Cardiac fibroblast (primary cell): Measurements from ENCODE around the gene MOGAT2.

Experiments
- DNase-seq, 2 donors: peaks; one replicate each; pipeline versions ENCODE4 v3.0.0 to v3.0.0-alpha.2; 2010; ENCODE audit warnings: low read depth in 2 of 2
- H3K4me3 ChIP-seq, 2 donors: replicated peaks in 1 of 2; 1 replicate in 1 of 2; 2 replicates in 1 of 2; pipeline ENCODE4 v1.5.1; 2011; ENCODE audit warnings: low read depth in 2 of 2, low read length in 2 of 2, mild to moderate bottlenecking in 2 of 2, moderate library complexity in 1 of 2
- TF ChIP-seq, protein P1 (sequence below): IDR thresholded peaks from one replicate; pipeline ENCODE4 v1.5.1; 2011; ENCODE audit warnings: low read depth, mild to moderate bottlenecking, low read length, inconsistent platforms

The MOGAT2 gene

DNA sequence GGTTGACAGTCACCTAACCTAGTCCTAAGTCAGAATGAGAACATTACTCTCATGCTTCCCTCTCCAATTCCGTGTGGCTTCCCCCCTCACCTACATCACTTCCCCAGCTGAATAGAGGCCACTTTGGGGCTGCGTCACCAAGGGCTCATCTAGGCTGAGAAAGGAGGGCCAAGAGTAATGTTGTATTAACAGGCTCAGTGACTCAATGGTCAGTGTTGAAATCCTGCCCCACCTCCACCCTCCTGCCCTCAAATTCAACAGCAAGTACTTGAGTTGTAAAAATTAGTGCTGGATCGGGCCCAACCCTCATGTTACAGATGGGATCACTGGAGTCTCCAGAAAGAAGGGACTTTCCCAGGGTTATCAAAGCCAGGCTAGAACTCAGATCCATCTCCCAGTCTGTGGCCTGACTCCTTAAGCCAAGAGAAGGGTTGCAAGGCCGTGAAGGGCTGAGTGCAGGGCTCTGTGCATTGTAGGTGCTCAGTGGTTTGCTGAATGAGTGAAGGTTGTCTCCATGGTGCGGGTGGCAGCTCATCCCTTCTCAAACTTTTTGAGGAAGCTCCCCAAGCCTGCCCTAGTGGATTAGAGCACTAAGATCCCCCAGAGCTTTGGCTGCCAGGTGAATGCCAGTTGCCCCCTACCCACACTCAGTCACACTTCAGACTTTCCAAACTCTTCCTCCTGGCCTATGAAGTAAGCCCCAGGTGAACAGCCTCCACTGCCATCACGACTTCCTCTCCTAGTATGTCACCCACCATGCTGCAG is 54.2 kb downstream of the MOGAT2 start:
- DNase-seq = peak; percentile 79 to 94
- no peak overlapping the region for H3K4me3 ChIP-seq
- TF ChIP-seq, protein P1, sequence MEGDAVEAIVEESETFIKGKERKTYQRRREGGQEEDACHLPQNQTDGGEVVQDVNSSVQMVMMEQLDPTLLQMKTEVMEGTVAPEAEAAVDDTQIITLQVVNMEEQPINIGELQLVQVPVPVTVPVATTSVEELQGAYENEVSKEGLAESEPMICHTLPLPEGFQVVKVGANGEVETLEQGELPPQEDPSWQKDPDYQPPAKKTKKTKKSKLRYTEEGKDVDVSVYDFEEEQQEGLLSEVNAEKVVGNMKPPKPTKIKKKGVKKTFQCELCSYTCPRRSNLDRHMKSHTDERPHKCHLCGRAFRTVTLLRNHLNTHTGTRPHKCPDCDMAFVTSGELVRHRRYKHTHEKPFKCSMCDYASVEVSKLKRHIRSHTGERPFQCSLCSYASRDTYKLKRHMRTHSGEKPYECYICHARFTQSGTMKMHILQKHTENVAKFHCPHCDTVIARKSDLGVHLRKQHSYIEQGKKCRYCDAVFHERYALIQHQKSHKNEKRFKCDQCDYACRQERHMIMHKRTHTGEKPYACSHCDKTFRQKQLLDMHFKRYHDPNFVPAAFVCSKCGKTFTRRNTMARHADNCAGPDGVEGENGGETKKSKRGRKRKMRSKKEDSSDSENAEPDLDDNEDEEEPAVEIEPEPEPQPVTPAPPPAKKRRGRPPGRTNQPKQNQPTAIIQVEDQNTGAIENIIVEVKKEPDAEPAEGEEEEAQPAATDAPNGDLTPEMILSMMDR = no peak

DNA sequence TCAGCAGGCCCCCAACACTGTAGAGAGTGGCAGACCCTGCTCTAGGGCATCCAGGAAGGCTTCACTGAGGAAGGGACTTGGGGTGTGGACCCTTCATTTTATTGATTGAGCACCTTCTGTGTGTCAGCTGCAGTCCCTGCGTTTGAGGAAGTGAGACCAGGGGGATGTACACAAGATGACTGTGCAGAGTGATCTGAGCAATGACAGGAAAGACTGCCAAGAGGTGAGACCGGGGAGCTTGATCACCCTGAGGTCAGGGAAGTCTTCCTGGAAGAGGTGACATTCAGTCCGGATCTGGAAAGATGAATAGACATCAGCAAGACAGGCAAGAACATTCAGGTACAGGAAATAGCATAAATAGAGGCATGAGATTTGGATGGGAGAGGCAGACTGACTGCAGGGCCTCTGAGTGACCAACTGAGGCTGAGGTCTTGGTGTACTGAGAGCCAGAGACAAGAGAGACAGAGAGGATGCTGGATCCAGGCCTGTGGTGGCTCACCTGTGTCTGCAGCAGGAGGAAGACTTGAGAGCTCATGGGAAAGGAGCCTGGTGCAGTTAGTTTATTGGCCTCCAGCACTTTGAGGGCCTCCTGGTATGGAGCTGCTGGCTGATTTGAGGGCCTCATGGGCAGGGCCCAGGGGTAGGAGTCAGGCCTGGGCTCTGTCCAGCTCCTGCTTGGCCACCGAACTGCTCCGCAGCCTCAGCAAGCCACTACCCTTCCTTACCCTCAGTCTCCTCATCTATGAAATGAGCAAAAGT is 56.1 kb downstream of the MOGAT2 start:
- DNase-seq = no peak
- TF ChIP-seq, protein P1 = no peak
- H3K4me3 ChIP-seq = no peak overlapping the region

DNA sequence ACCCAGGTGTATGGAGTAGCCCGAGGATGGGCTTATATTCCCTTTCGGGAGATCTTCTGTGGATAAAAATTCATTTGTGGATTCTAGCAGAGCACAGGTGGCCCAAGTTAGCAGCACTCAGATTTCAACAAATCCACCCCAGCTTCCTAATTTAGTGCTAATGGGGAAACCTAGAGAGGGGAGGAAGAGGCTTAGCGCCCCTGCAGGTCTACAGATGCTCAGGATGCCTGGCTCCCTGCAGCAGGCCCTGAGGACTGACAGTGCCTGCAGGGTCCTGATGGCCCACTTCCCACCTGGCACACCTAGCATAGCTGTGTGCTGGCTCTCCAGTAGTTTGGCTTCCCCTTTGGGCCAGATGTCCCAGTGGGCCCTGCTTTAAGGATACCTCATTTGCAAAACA is 57.4 kb downstream of the MOGAT2 start:
- no peak for DNase-seq
- no peak overlapping the region for H3K4me3 ChIP-seq
- TF ChIP-seq, protein P1 = no peak

DNA sequence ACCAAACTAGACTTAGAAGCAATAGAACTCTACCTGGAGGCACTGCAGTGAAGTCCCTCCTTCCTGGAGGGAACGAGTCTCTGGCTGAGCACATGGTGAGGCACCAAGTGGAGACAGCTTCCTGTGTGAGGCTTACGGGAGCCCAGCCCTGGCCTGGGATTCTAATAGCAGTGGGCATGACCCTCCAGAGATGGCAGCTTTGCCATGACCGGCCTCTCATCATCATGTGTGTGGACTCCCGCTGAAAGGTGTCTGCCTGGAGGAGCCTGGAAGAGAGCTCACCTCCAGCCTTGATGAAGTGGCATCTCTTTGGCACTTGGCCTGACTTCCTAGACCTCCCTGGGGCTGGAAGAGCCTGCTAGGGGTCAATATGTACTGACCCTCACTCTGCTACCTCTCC is 58.9 kb downstream of the MOGAT2 start:
- no peak for DNase-seq
- no peak overlapping the region for H3K4me3 ChIP-seq
- TF ChIP-seq, protein P1 = no peak

DNA sequence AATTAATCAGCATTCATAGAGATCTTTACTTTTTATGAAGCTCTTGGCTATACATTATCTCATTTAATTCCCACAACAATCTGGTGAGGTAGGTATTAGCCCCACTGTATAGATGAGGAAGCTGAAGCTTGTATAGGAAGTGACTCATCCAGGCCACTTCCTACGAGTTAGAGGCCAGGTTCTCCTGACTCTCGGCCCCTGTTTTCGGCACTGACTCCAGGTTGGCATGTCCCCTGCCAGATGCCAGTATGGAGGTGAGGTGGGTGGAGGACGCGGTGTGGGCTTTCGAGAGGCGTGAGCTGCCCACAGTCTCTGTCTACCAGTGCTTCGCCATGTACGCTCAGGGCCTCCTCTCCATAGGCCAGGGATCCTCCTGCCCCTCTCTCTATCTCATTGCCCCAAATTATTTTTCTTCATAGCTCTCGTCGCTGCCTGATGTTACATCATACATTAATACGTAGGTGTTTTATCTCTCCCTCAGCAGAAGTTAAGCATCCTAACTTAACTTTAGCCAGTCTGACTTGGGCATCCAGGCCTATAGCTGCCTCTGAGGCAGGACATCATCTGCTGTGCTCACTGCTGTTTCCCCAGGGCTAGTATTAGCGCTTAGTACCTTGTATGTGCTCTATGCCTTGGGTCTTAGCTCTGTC is 59.9 kb downstream of the MOGAT2 start:
- no peak overlapping the region for H3K4me3 ChIP-seq
- TF ChIP-seq, protein P1 = no peak
- peak in 1 of 2 donors; percentile 18 for DNase-seq

DNA sequence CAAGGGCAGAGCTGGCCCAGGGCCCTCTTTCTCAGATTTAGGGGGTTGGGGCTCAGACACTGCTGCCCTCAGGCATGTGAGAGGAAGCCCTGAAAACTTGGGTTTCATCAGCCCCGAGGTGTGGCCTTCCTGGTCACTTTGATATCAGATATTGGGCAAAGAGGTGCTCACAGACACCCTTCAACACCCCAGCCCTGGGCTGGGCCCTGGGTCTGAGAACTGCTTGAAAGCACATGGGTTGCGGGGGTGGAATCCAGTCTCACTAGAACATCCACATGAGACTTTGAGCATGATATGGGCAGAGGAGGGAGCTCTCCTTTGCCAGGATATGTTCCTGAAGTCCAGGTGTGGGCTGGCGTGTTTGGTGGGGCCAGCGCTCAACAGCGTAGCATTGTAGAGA is 61.3 kb downstream of the MOGAT2 start:
- TF ChIP-seq, protein P1 = no peak
- H3K4me3 ChIP-seq = no peak overlapping the region
- DNase-seq = no peak
